IMR-90 (cell line): ENCODE measurements around the gene ASMTL. TPM values are rescaled to one million over a fixed set of nuclear protein-coding genes. Genes with fewer than 3 reads are reported as not detected.

Source experiments
- ATAC-seq: fragments of 200-7000 bp; cut with Tn5 transposase; 2 replicates; pipeline ENCODE4 v1.9.1; 2020; ENCODE audit warnings: low read depth, mild to moderate bottlenecking, moderate library complexity
- BruUV-seq: library from RNA; stranded (reverse); fragments of 400-500 nt; replicated peaks from 2 replicates; lab custom pipeline; 2021; lab: Mats Ljungman, UMichigan
- CTCF ChIA-PET: fragments of 300-600 bp; formaldehyde crosslinking; extraction: SDS; loops from one replicate; lab custom pipeline; 2021; ENCODE audit warnings: antibody characterized with exemption; lab: Yijun Ruan, JAX
- POLR2A ChIA-PET: fragments of 300-600 bp; sonication (Branson Sonifier 250); formaldehyde crosslinking; loops from one replicate; lab custom pipeline; 2022; ENCODE audit warnings: antibody characterized with exemption; ENCODE audit not compliant: unreplicated experiment; lab: Charles Lee
- DNase-seq: peaks from one replicate; pipeline ENCODE4 v3.0.0; 2013
- H2AFZ ChIP-seq: replicated peaks from 2 replicates; pipeline ENCODE3; 2013; ENCODE audit warnings: low read length, mild to moderate bottlenecking; ENCODE audit not compliant: poor library complexity
- H2AK5ac ChIP-seq: 2 replicates; pipeline ENCODE4 v1.6.1; 2013; ENCODE audit warnings: low read depth, low read length, inconsistent platforms
- H2AK9ac ChIP-seq: replicated peaks from 2 replicates; pipeline ENCODE3; 2013; ENCODE audit warnings: mild to moderate bottlenecking, low read depth, low read length, moderate library complexity; ENCODE audit not compliant: poor library complexity
- H2BK120ac ChIP-seq: 2 replicates; pipeline ENCODE4 v1.6.1; 2013; ENCODE audit warnings: low read depth, low read length, inconsistent platforms
- H2BK15ac ChIP-seq: 3 replicates; pipeline ENCODE4 v1.6.1; 2013; ENCODE audit warnings: low read depth, low read length, inconsistent platforms
- H2BK20ac ChIP-seq: 2 replicates; pipeline ENCODE4 v1.6.1; 2013; ENCODE audit warnings: low read depth, mild to moderate bottlenecking, inconsistent platforms, low read length, moderate library complexity
- H2BK5ac ChIP-seq: 2 replicates; pipeline ENCODE4 v1.6.1; 2013; ENCODE audit warnings: mild to moderate bottlenecking, low read depth, low read length, inconsistent platforms; ENCODE audit not compliant: poor library complexity, severe bottlenecking
- H3K14ac ChIP-seq: replicated peaks from 2 replicates; pipeline ENCODE4 v1.6.1; 2013; ENCODE audit warnings: low read depth, low read length, inconsistent platforms
- H3K18ac ChIP-seq: 2 replicates; pipeline ENCODE4 v1.6.1; 2013; ENCODE audit warnings: low read depth, low read length, control low read depth
- H3K23ac ChIP-seq: 2 replicates; pipeline ENCODE4 v1.6.1; 2013; ENCODE audit warnings: low read depth, low read length, inconsistent platforms
- H3K27ac ChIP-seq: 2 replicates; pipeline ENCODE4 v1.5.1; 2013; ENCODE audit warnings: mild to moderate bottlenecking, control low read depth, low read length; ENCODE audit not compliant: insufficient read depth
- H3K27me3 ChIP-seq: 2 replicates; pipeline ENCODE4 v1.6.1; 2013; ENCODE audit warnings: low read length; ENCODE audit not compliant: control insufficient read depth, insufficient read depth
- H3K36me3 ChIP-seq: 2 replicates; pipeline ENCODE4 v1.6.1; 2013; ENCODE audit warnings: low read length, mixed read lengths; ENCODE audit not compliant: control insufficient read depth, insufficient read depth
- H3K4ac ChIP-seq: 2 replicates; pipeline ENCODE4 v1.6.1; 2013; ENCODE audit warnings: low read depth, low read length, inconsistent platforms
- H3K4me1 ChIP-seq: 2 replicates; pipeline ENCODE4 v1.6.1; 2013; ENCODE audit warnings: low read length, mixed read lengths; ENCODE audit not compliant: control insufficient read depth, insufficient read depth
- H3K4me2 ChIP-seq: 2 replicates; pipeline ENCODE4 v1.6.1; 2013; ENCODE audit warnings: low read depth, mild to moderate bottlenecking, control low read depth, low read length, moderate library complexity
- H3K4me3 ChIP-seq: 2 replicates; pipeline ENCODE4 v1.5.1; 2013; ENCODE audit warnings: low read depth, mild to moderate bottlenecking, control low read depth, low read length, moderate library complexity; ENCODE audit not compliant: insufficient read depth
- H3K56ac ChIP-seq: 2 replicates; pipeline ENCODE4 v1.6.1; 2013; ENCODE audit warnings: low read length, inconsistent platforms; ENCODE audit not compliant: insufficient read depth; ENCODE audit errors: extremely low read depth
- H3K79me1 ChIP-seq, 2 experiments: 2 replicates each; pipeline ENCODE4 v1.6.1; 2013; ENCODE audit warnings: low read length in 2 of 2, inconsistent platforms in 1 of 2, low read depth in 1 of 2
- H3K9ac ChIP-seq: 2 replicates; pipeline ENCODE4 v1.6.1; 2013; ENCODE audit warnings: low read depth, low read length, control low read depth
- H3K9me1 ChIP-seq: 2 replicates; pipeline ENCODE4 v1.6.1; 2013; ENCODE audit warnings: low read length, inconsistent platforms; ENCODE audit not compliant: insufficient read depth
- H3K9me3 ChIP-seq: 2 replicates; pipeline ENCODE4 v1.6.1; 2013; ENCODE audit warnings: low read length; ENCODE audit not compliant: control insufficient read depth, insufficient read depth
- H4K20me1 ChIP-seq: 2 replicates; pipeline ENCODE4 v1.6.1; 2013; ENCODE audit warnings: low read length, inconsistent platforms; ENCODE audit not compliant: insufficient read depth
- H4K5ac ChIP-seq: 2 replicates; pipeline ENCODE4 v1.6.1; 2013; ENCODE audit warnings: mild to moderate bottlenecking, low read depth, low read length, control low read depth
- H4K8ac ChIP-seq, 2 experiments: 2 replicates each; pipeline ENCODE4 v1.6.1; 2013; ENCODE audit warnings: low read depth in 2 of 2, low read length in 2 of 2, control low read depth in 1 of 2, inconsistent platforms in 1 of 2
- H4K91ac ChIP-seq: 2 replicates; pipeline ENCODE4 v1.6.1; 2013; ENCODE audit warnings: low read depth, low read length, inconsistent platforms; ENCODE audit not compliant: insufficient read depth
- CEBPB ChIP-seq: IDR thresholded peaks from 2 replicates; pipeline ENCODE4 v1.6.1; 2012; ENCODE audit warnings: low read depth, low read length, improper control_type of control experiment
- CHD1 ChIP-seq: IDR thresholded peaks from 2 replicates; pipeline ENCODE4 v1.6.1; 2012; ENCODE audit warnings: low read depth, low read length, improper control_type of control experiment
- RFX5 ChIP-seq: IDR thresholded peaks from 2 replicates; pipeline ENCODE4 v1.8.0; 2012; ENCODE audit warnings: low read depth, mild to moderate bottlenecking, low read length, moderate library complexity
- WGBS, 2 experiments: methylation state at CpG; one replicate each; pipeline versions ENCODE4 v1.1.5 to v1.1.7; 2013; ENCODE audit warnings: missing lambda C conversion rate in 2 of 2; ENCODE audit not compliant: insufficient read length in 1 of 2; ENCODE audit errors: extremely low coverage in 2 of 2; 5-methylcytosine and 5-hydroxymethylcytosine counted together
- dilution Hi-C: fragments of 300-500 bp; cut with HindIII; formaldehyde crosslinking; loops from one replicate; pipeline ENCODE4 v1.14.3; 2018; ENCODE audit warnings: low sequenced_read_pairs; ENCODE audit not compliant: unreplicated experiment
- in situ Hi-C: fragments of 300-500 bp; cut with MboI; formaldehyde crosslinking; loops from 3 replicates; pipeline ENCODE4 v1.14.3; 2019; ENCODE audit warnings: low sequenced_read_pairs, inconsistent platforms, mixed read lengths
- intact Hi-C: fragments of 100-400 bp; cut with micrococcal nuclease; formaldehyde crosslinking; loops from 2 replicates; pipeline ENCODE4 v1.10.0; 2022
- polyA plus RNA-seq, 3 experiments: library from polyadenylated mRNA; depleted of rRNA; stranded (reverse); fragments of >200 nt; gene quantifications; 2 replicates each; pipeline ENCODE4 v1.2.3, GENCODE V29; 2012; ENCODE audit warnings: low replicate concordance in 1 of 3
- total RNA-seq: library from RNA; depleted of rRNA; stranded (reverse); fragments of >200 nt; gene quantifications from 2 replicates; pipeline ENCODE4 v1.2.3, GENCODE V29; 2012
- TF ChIP-seq, protein P1 (sequence below): fragments of 150-350 bp; IDR thresholded peaks from 2 replicates; pipeline ENCODE4 v1.6.1; 2017; ENCODE audit warnings: mild to moderate bottlenecking, antibody characterized with exemption, low read length, low read depth

ASMTL gene
- total and polyA plus RNA-seq, 2 of the 4 experiments (the other 2 are of a cell fraction) = 13.4 to 33.4 TPM

GRCh38 chrX:1464041-1464970 lies 11.6 kb upstream of the ASMTL start:
- Histone ChIP-seq H2AK9ac (no peak overlapping the region), H3K36me3 (no peaks in the 10 kb centered on the region), H2AFZ (no peak overlapping the region), H3K9ac (no peak overlapping the region), H4K91ac (no peak overlapping the region), H2BK20ac (no peak overlapping the region), H3K14ac (no peak overlapping the region), H3K4me3 (no peak overlapping the region), H3K27ac (no peak overlapping the region), H2BK120ac (no peak overlapping the region), H3K9me1 (no peaks in the 10 kb centered on the region), H3K23ac (no peak overlapping the region), H2AK5ac (no peak overlapping the region), H3K4ac (no peak overlapping the region), H2BK5ac (no peak overlapping the region), H4K5ac (no peak overlapping the region), H4K8ac (no peak overlapping the region), H3K4me2 (no peak overlapping the region), H2BK15ac (no peak overlapping the region), H3K79me1 (no peaks in the 10 kb centered on the region), H4K20me1 (no peaks in the 10 kb centered on the region), H3K27me3 (peaks cover 7% of the 10 kb centered on the region; the same call in 1 of the 2 replicates), H3K18ac (no peak overlapping the region), H3K9me3 (no peaks in the 10 kb centered on the region), H3K56ac (no peak overlapping the region), H3K4me1 (no peaks in the 10 kb centered on the region)
- ChIA-PET POLR2A (no interaction called here), CTCF (no interaction called here)
- in situ Hi-C loops = loop anchor here (25.0 kb wide), 2 partner anchors 123 to 1348 kb away; partner anchors contain the start of gene AKAP17A
- TF ChIP-seq CEBPB (no peak), RFX5 (no peak), CHD1 (no peak)
- TF ChIP-seq, protein P1, sequence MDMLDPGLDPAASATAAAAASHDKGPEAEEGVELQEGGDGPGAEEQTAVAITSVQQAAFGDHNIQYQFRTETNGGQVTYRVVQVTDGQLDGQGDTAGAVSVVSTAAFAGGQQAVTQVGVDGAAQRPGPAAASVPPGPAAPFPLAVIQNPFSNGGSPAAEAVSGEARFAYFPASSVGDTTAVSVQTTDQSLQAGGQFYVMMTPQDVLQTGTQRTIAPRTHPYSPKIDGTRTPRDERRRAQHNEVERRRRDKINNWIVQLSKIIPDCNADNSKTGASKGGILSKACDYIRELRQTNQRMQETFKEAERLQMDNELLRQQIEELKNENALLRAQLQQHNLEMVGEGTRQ = no peak
- no TSS peak for BruUV-seq
- dilution Hi-C loops = no loop called here
- intact Hi-C loops = no loop called here
- WGBS, 2 experiments = 70% methylated on average over 4 of the region's 24 CpGs; no CpG with 5 or more reads in 1 of the 2 experiments
- no peak for DNase-seq
- no peak for ATAC-seq
